Transverse colon (tissue), 4 donors: ENCODE data around the gene TGFBI.

Source experiments
- CTCF ChIP-seq, 5 experiments: fragments of 200-600 bp in 3 of 5; fragments of 450-650 bp in 2 of 5; sonication (generic) in 3 of 5; IDR thresholded peaks; 1 replicate in 2 of 5; 2 replicates in 3 of 5; pipeline ENCODE4 v1.5.1; 2016 to 2017; ENCODE audit warnings: antibody characterized with exemption in 5 of 5, inconsistent platforms in 3 of 5, mild to moderate bottlenecking in 2 of 5, moderate library complexity in 1 of 5
- EP300 ChIP-seq: sonication (generic); formaldehyde crosslinking; IDR thresholded peaks from one replicate; pipeline ENCODE4 v1.6.1; 2017; ENCODE audit warnings: antibody characterized with exemption, low read depth
- POLR2A ChIP-seq: fragments of 450-650 bp; IDR thresholded peaks from one replicate; pipeline ENCODE4 v1.6.1; 2016; ENCODE audit warnings: antibody characterized with exemption, mild to moderate bottlenecking, moderate library complexity
- POLR2AphosphoS5 ChIP-seq, 3 donors: sonication (generic); formaldehyde crosslinking; IDR thresholded peaks; one replicate each; pipeline ENCODE4 v1.6.1; 2016; ENCODE audit warnings: antibody characterized with exemption in 3 of 3

GRCh38 chr5:136007271-136007670, 21.5 kb upstream of the TGFBI start:
- no peak for TF ChIP-seq EP300
- TF ChIP-seq CTCF (IDR thresholded peaks at IDR 0.05): no peak
- TF ChIP-seq POLR2AphosphoS5 (IDR thresholded peaks at IDR 0.05): no peak
- no peak for TF ChIP-seq POLR2A
